ENCODE data around the gene RACGAP1. TPM values are rescaled to one million over a fixed set of nuclear protein-coding genes. Genes with fewer than 3 reads are reported as not detected.

The RACGAP1 gene
- total RNA-seq, 2 experiments from 2014 or later, result 180 to 198 TPM

DNA sequence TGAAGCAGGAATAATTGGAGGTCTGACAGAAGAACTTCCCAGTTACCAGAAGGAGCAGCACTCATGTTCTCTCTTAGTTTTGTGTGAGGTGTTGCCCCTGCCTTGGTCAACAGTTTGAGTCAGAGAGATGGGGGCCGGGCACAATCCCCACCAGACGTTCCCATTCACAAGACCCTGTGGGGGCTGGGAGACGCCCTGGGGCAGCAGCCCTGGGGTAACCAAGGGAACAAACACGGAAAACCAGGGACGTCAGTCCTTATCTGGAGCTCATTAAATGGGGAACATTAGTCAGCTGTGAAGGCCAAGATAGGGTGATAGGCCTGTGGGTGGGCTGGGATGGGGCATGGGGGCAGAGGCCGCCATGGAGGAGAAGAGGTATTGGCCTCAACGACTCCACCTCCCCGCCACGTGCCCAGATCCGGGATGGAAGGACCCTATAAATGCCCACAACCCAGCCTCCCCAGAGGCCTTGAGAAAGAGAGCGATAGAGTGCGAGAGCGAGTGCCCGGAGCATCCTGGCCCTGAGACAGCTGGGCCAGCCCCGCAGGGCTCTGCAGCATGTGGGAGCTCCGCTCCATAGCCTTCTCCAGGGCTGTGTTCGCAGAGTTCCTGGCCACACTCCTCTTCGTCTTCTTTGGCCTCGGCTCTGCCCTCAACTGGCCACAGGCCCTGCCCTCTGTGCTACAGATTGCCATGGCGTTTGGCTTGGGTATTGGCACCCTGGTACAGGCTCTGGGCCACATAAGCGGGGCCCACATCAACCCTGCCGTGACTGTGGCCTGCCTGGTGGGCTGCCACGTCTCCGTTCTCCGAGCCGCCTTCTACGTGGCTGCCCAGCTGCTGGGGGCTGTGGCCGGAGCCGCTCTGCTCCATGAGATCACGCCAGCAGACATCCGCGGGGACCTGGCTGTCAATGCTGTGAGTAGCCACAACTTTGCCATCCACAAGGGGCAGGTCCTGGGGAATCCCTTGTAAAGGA, 74.7 kb downstream of the RACGAP1 start, which contains the start of gene AQP2:
TSS of gene AQP2 (plus strand) at position 465 of the 979 bp plus-strand sequence. CDS start at position 559, 94 bp downstream.
- H3K9me3 Mint-ChIP-seq (ENCODE audit: low read depth), result no peaks in the 10 kb centered on the region

DNA sequence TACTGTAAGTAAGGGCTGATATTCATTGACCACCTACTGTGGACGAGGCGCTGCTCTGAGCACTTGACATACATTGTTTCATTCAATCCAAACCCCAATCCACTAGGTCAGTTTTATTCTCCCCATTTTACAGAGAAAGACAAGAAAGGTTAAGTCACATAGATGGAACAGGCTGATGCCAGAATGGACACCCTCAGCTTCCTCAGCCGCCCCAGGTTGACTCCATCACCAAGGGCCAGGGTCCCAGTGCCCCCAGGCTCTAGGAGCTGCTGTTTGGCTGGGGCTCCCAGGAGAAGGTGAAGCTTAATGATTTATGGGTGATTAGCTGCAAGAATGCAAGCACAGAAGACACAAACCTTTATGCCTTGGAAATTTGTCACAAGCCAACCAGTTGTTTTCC, 75.4 kb downstream of the RACGAP1 start:
- Mint-ChIP-seq H3K27me3 (peaks cover 17% of the 10 kb centered on the region), H3K27ac (no peak overlapping the region), H3K9me3 (ENCODE audit: low read depth) (no peaks in the 10 kb centered on the region), H3K36me3 (no peaks in the 10 kb centered on the region), H3K4me3 (no peak overlapping the region), H3K4me1 (peaks cover 17% of the 10 kb centered on the region)
- CTCF ChIA-PET, result interaction anchor here (6.7 kb wide), 1 partner anchor 17 kb away, joined by 92 read pairs; no protein-coding TSS in a partner anchor
- DNase-seq (no peak), ATAC-seq (no peak)

More for the DNA sequence above, 74.7 kb downstream of the RACGAP1 start, which contains the start of gene AQP2:
- no peak within 1 kb of the TSS for H3K4me3 Mint-ChIP-seq
- ATAC-seq, result no peak
- CTCF ChIA-PET, result interaction anchor here (0.9 to 6.7 kb wide), 2 partner anchors 16 to 84 kb away, joined by 3 to 92 read pairs; no protein-coding TSS in a partner anchor
- peaks cover 10% of the 10 kb centered on the region for H3K4me1 Mint-ChIP-seq
- H3K36me3 Mint-ChIP-seq, result no peaks in the 10 kb centered on the region
- no peak for DNase-seq
- peaks cover 20% of the 10 kb centered on the region for H3K27me3 Mint-ChIP-seq
- no peak within 1 kb of the TSS for H3K27ac Mint-ChIP-seq

GRCh38 chr12:49948866-49949845, 76.1 kb downstream of the RACGAP1 start:
- Mint-ChIP-seq H3K9me3 (ENCODE audit: low read depth) (no peaks in the 10 kb centered on the region), H3K4me3 (no peak overlapping the region), H3K27ac (no peak overlapping the region), H3K4me1 (peaks cover 18% of the 10 kb centered on the region), H3K36me3 (no peaks in the 10 kb centered on the region), H3K27me3 (peaks cover 10% of the 10 kb centered on the region)
- CTCF ChIA-PET, result interaction anchor here (1.1 to 6.7 kb wide), 2 partner anchors 18 to 107 kb away, joined by 3 to 92 read pairs; no protein-coding TSS in a partner anchor
- ATAC-seq (no peak), DNase-seq (no peak)

DNA sequence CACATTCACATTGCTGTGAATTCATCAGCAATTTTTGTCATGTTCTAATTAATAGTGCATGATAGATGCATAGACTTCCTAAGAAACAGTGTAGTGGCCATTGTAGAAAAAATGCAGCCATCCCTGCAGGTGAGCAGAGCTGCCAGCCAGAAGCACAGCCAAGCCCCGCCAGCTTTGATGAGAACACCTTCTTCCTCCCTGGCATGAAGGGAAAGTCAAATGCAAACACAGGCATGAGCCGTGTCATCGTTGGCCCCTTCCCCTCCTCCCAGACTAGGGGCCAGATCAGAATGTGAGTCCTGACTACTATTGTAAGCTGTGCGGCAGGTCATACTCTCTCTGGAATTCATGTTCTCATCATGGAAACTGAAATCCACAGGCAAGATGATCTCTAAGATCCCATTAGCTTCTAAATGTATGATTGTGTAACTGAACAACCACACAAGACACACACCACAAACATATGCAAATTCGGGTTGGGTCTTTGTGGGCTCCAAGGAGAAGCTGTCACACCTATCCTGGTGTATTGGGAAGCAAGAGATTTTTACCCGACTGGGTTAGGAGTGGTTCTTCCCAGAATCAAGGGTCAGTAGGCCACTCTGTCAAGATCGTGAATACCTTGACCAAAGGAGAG, 77.6 kb downstream of the RACGAP1 start:
- Mint-ChIP-seq H3K9me3 (ENCODE audit: low read depth) (no peaks in the 10 kb centered on the region), H3K4me1 (peaks cover 22% of the 10 kb centered on the region), H3K36me3 (no peaks in the 10 kb centered on the region), H3K27me3 (peaks cover under 1% of the 10 kb centered on the region), H3K4me3 (no peak overlapping the region), H3K27ac (no peak overlapping the region)
- DNase-seq, result no peak
- no peak for ATAC-seq
- CTCF ChIA-PET, result interaction anchor here (1.1 to 6.7 kb wide), 4 partner anchors 12 to 324 kb away, joined by 3 to 92 read pairs (median 12); partner anchors contain the start of genes AQP5 and PRPF40B

- H3K27me3 Mint-ChIP-seq, result no peaks in the 10 kb centered on the region
- CTCF ChIA-PET, result interaction anchor here (0.9 to 6.7 kb wide), 27 partner anchors 8 to 323 kb away, joined by 3 to 92 read pairs (median 5); partner anchors contain the start of genes AQP5, AQP6, COX14 and PRPF40B
- no peak overlapping the region for H3K27ac Mint-ChIP-seq
- DNase-seq, result no peak
- H3K36me3 Mint-ChIP-seq, result no peaks in the 10 kb centered on the region
- no peak for ATAC-seq
- no peak overlapping the region for H3K4me3 Mint-ChIP-seq
- peaks cover 25% of the 10 kb centered on the region for H3K4me1 Mint-ChIP-seq
- no peaks in the 10 kb centered on the region for H3K9me3 Mint-ChIP-seq (ENCODE audit: low read depth)
Measured at GRCh38 chr12:49946497-49946896, 78.8 kb downstream of the RACGAP1 start.

GRCh38 chr12:49946086-49946485, 79.2 kb downstream of the RACGAP1 start:
- CTCF ChIA-PET, result interaction anchor here (0.8 to 6.7 kb wide), 45 partner anchors 9 to 341 kb away, joined by 3 to 92 read pairs (median 5); partner anchors contain the start of genes AQP5, AQP6, COX14 and RACGAP1
- no peak overlapping the region for H3K27ac Mint-ChIP-seq
- H3K36me3 Mint-ChIP-seq, result no peaks in the 10 kb centered on the region
- no peak overlapping the region for H3K4me3 Mint-ChIP-seq
- peaks cover 25% of the 10 kb centered on the region for H3K4me1 Mint-ChIP-seq
- no peak for ATAC-seq
- DNase-seq, result no peak
- H3K27me3 Mint-ChIP-seq, result no peaks in the 10 kb centered on the region
- no peaks in the 10 kb centered on the region for H3K9me3 Mint-ChIP-seq (ENCODE audit: low read depth)

GRCh38 chr12:49945394-49946080, 79.8 kb downstream of the RACGAP1 start:
- peak overlapping the region; percentile 87 for H3K27ac Mint-ChIP-seq
- no peaks in the 10 kb centered on the region for H3K27me3 Mint-ChIP-seq
- peaks cover 25% of the 10 kb centered on the region for H3K4me1 Mint-ChIP-seq
- CTCF ChIA-PET, result interaction anchor here (0.6 to 6.7 kb wide), 54 partner anchors 8 to 341 kb away, joined by 3 to 92 read pairs (median 4); partner anchors contain the start of genes AQP5, AQP6, COX14 and NCKAP5L
- H3K36me3 Mint-ChIP-seq, result no peaks in the 10 kb centered on the region
- H3K4me3 Mint-ChIP-seq, result peak overlapping the region; percentile 66
- DNase-seq (peak; percentile 90), ATAC-seq (peak; percentile 99)
- H3K9me3 Mint-ChIP-seq (ENCODE audit: low read depth), result no peaks in the 10 kb centered on the region

GRCh38 chr12:49944718-49945117, 80.6 kb downstream of the RACGAP1 start:
- CTCF ChIA-PET, result interaction anchor here (0.9 to 6.7 kb wide), 19 partner anchors 10 to 203 kb away, joined by 3 to 92 read pairs (median 7); partner anchors contain the start of genes AQP5, COX14 and TMBIM6
- DNase-seq (no peak), ATAC-seq (no peak)
- Mint-ChIP-seq H3K4me1 (peaks cover 25% of the 10 kb centered on the region), H3K27me3 (no peaks in the 10 kb centered on the region), H3K4me3 (no peak overlapping the region), H3K9me3 (ENCODE audit: low read depth) (no peaks in the 10 kb centered on the region), H3K27ac (no peak overlapping the region), H3K36me3 (no peaks in the 10 kb centered on the region)

DNA sequence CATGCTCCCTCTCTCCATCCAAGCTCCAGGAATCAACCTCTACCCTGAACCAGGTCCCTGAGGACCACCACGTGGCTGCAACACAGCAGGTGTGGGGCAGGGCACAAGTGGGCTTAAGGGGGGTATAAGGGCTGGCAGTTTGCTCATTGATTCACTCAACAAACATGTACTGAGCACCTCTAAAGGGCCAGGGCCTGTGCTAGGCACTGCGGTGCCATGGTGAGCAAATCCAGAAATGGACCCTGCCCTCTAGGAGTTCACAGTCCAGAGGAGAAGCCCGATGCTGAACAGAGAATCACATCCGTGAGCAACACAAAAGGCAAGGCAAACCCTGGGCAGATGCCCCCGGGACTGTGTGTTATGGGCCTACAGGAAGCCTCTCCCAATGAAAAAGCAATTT, 81.2 kb downstream of the RACGAP1 start:
- Mint-ChIP-seq H3K4me3 (no peak overlapping the region), H3K36me3 (no peaks in the 10 kb centered on the region), H3K27ac (no peak overlapping the region), H3K4me1 (peaks cover 25% of the 10 kb centered on the region), H3K9me3 (ENCODE audit: low read depth) (no peaks in the 10 kb centered on the region), H3K27me3 (no peaks in the 10 kb centered on the region)
- CTCF ChIA-PET, result interaction anchor here (0.9 to 2.4 kb wide), 2 partner anchors 23 to 232 kb away, joined by 3 to 13 read pairs; no protein-coding TSS in a partner anchor
- no peak for ATAC-seq
- DNase-seq, result no peak

DNA sequence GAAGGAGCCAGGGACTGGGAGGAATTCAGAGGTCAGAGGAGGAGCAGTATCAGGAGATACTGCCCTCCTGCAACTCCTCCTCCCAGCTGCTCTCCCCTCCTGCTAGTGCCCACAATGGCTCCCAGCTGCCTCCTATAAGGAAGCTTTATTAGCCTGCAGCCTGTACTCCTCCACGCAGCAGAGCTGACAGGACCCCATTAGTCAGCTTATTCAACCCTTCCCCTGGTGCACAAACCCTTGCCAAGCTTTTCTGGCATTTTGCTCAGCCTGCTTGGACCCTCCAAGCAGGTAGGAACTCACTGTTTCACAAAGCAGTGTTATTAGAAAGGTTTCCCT, 81.7 kb downstream of the RACGAP1 start:
- Mint-ChIP-seq H3K4me1 (peaks cover 25% of the 10 kb centered on the region), H3K27me3 (no peaks in the 10 kb centered on the region), H3K4me3 (no peak overlapping the region), H3K9me3 (ENCODE audit: low read depth) (no peaks in the 10 kb centered on the region), H3K36me3 (no peaks in the 10 kb centered on the region), H3K27ac (no peak overlapping the region)
- ATAC-seq, result no peak
- CTCF ChIA-PET, result interaction anchor here (0.9 to 2.4 kb wide), 2 partner anchors 24 to 232 kb away, joined by 3 to 13 read pairs; no protein-coding TSS in a partner anchor
- DNase-seq, result no peak

DNA sequence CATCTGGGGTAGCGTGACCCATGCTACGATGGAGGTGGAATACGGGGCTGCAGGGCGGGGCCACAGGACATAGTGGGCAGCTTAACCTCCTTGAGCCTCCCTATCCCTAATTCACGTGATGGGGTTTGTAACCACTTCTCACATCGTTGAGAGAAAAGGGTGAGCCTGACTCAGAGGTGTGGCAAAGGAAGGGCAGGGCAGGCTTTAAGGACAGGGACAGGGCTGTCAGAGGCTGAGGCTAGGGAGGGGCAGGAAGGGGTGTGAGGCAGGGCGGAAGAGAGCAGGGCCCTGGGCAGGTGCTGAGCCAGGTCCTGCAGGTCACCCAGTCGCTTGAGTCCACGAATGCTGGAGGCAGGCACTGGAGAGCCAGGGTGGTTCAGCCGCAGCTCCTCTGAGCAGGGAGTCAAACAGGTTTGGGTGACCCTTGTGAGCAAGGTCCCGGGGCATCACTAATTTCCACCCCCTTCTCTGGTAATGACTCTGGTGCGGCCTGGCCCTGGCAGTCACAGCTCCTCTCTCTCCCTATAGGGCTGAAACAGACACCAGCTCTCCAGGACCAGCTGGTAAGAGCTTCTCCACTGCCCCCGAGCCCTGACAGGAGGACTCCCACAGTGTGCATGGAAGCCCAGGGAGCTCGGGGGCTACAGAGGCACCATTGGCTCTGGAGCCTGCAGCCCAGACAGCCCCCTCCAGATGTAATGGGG, 82.2 kb downstream of the RACGAP1 start:
- CTCF ChIA-PET, result interaction anchor here (0.9 to 2.4 kb wide), 2 partner anchors 24 to 233 kb away, joined by 3 to 13 read pairs; no protein-coding TSS in a partner anchor
- no peak for ATAC-seq
- no peak overlapping the region for H3K27ac Mint-ChIP-seq
- H3K9me3 Mint-ChIP-seq (ENCODE audit: low read depth), result no peaks in the 10 kb centered on the region
- no peaks in the 10 kb centered on the region for H3K36me3 Mint-ChIP-seq
- peaks cover 25% of the 10 kb centered on the region for H3K4me1 Mint-ChIP-seq
- no peak overlapping the region for H3K4me3 Mint-ChIP-seq
- DNase-seq, result no peak
- H3K27me3 Mint-ChIP-seq, result no peaks in the 10 kb centered on the region

Data from activated CD8-positive, alpha-beta memory T cell treated with anti-CD3 and anti-CD28 coated beads, Interleukin-2, amount 10 ng/mL, durations not matched to agents 7 days and 5 days (primary cell).